Duodenal mucosa (tissue), 2 donors: ENCODE measurements around the gene HNRNPM.

Source experiments
- H3K27ac ChIP-seq: one replicate; pipeline ENCODE4 v1.7.0; 2013; ENCODE audit warnings: low read depth, low read length
- H3K27me3 ChIP-seq, 2 donors: one replicate each; pipeline ENCODE4 v1.7.0; 2013; ENCODE audit warnings: low read length in 2 of 2, control low read depth in 1 of 2; ENCODE audit not compliant: insufficient read depth in 2 of 2, control insufficient read depth in 1 of 2
- H3K36me3 ChIP-seq, 2 donors: one replicate each; pipeline ENCODE4 v1.7.0; 2013; ENCODE audit warnings: low read length in 2 of 2, control low read depth in 1 of 2; ENCODE audit not compliant: insufficient read depth in 2 of 2, control insufficient read depth in 1 of 2
- H3K4me1 ChIP-seq, 2 donors: one replicate each; pipeline ENCODE4 v1.7.0; 2013; ENCODE audit warnings: low read length in 2 of 2, control low read depth in 1 of 2; ENCODE audit not compliant: insufficient read depth in 2 of 2, control insufficient read depth in 1 of 2
- H3K4me3 ChIP-seq, 2 donors: one replicate each; pipeline ENCODE4 v1.7.0; 2013; ENCODE audit warnings: low read length in 2 of 2, low read depth in 1 of 2
- H3K9ac ChIP-seq, 2 donors: one replicate each; pipeline ENCODE4 v1.7.0; 2013; ENCODE audit warnings: low read length in 2 of 2, low read depth in 1 of 2
- H3K9me3 ChIP-seq, 2 donors: one replicate each; pipeline ENCODE4 v1.7.0; 2013; ENCODE audit warnings: low read length in 2 of 2, control low read depth in 1 of 2; ENCODE audit not compliant: control insufficient read depth in 1 of 2

HNRNPM gene

GRCh38 chr19:8483165-8483564 lies 38.4 kb downstream of the HNRNPM start:
- H3K9me3 ChIP-seq, result no peaks in the 10 kb centered on the region
- H3K36me3 ChIP-seq, result peaks cover 49 to 87% of the 10 kb centered on the region in 2 donors
- H3K9ac ChIP-seq, result no peak overlapping the region
- H3K27ac ChIP-seq, result no peak overlapping the region
- no peaks in the 10 kb centered on the region for H3K27me3 ChIP-seq
- no peak overlapping the region for H3K4me3 ChIP-seq
- peaks cover 4 to 16% of the 10 kb centered on the region in 2 donors for H3K4me1 ChIP-seq

GRCh38 chr19:8484331-8484894 lies 39.6 kb downstream of the HNRNPM start:
- no peaks in the 10 kb centered on the region for H3K9me3 ChIP-seq
- H3K27me3 ChIP-seq, result no peaks in the 10 kb centered on the region
- no peak overlapping the region for H3K27ac ChIP-seq
- peaks cover 49 to 86% of the 10 kb centered on the region in 2 donors for H3K36me3 ChIP-seq
- peaks cover 4 to 16% of the 10 kb centered on the region in 2 donors for H3K4me1 ChIP-seq
- no peak overlapping the region for H3K9ac ChIP-seq
- no peak overlapping the region for H3K4me3 ChIP-seq

DNA sequence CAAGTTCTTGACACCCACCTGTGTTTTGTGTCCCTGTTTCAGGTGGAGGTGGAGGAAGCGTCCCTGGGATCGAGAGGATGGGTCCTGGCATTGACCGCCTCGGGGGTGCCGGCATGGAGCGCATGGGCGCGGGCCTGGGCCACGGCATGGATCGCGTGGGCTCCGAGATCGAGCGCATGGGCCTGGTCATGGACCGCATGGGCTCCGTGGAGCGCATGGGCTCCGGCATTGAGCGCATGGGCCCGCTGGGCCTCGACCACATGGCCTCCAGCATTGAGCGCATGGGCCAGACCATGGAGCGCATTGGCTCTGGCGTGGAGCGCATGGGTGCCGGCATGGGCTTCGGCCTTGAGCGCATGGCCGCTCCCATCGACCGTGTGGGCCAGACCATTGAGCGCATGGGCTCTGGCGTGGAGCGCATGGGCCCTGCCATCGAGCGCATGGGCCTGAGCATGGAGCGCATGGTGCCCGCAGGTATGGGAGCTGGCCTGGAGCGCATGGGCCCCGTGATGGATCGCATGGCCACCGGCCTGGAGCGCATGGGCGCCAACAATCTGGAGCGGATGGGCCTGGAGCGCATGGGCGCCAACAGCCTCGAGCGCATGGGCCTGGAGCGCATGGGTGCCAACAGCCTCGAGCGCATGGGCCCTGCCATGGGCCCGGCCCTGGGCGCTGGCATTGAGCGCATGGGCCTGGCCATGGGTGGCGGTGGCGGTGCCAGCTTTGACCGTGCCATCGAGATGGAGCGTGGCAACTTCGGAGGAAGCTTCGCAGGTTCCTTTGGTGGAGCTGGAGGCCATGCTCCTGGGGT lies 41.0 kb downstream of the HNRNPM start:
- Histone ChIP-seq H3K9me3 (no peaks in the 10 kb centered on the region), H3K27ac (no peak overlapping the region), H3K4me1 (peaks cover 4 to 16% of the 10 kb centered on the region in 2 donors), H3K36me3 (peaks cover 43 to 85% of the 10 kb centered on the region in 2 donors), H3K4me3 (no peak overlapping the region), H3K27me3 (no peaks in the 10 kb centered on the region), H3K9ac (no peak overlapping the region)

- H3K27ac ChIP-seq, result no peak overlapping the region
- no peaks in the 10 kb centered on the region for H3K27me3 ChIP-seq
- H3K36me3 ChIP-seq, result peaks cover 37 to 77% of the 10 kb centered on the region in 2 donors
- H3K4me1 ChIP-seq, result peaks cover 4 to 16% of the 10 kb centered on the region in 2 donors
- no peaks in the 10 kb centered on the region for H3K9me3 ChIP-seq
- no peak overlapping the region for H3K4me3 ChIP-seq
- no peak overlapping the region for H3K9ac ChIP-seq
Observed at GRCh38 chr19:8486661-8487136, 41.9 kb downstream of the HNRNPM start.

GRCh38 chr19:8487137-8487851 lies 42.5 kb downstream of the HNRNPM start:
- peaks cover 4 to 16% of the 10 kb centered on the region in 2 donors for H3K4me1 ChIP-seq
- no peaks in the 10 kb centered on the region for H3K27me3 ChIP-seq
- H3K9me3 ChIP-seq, result no peaks in the 10 kb centered on the region
- H3K36me3 ChIP-seq, result peaks cover 36 to 74% of the 10 kb centered on the region in 2 donors
- H3K9ac ChIP-seq, result no peak overlapping the region
- H3K27ac ChIP-seq, result no peak overlapping the region
- no peak overlapping the region for H3K4me3 ChIP-seq

GRCh38 chr19:8488365-8488764 lies 43.6 kb downstream of the HNRNPM start:
- no peak overlapping the region for H3K4me3 ChIP-seq
- H3K4me1 ChIP-seq, result peaks cover 4 to 16% of the 10 kb centered on the region in 2 donors
- H3K27me3 ChIP-seq, result no peaks in the 10 kb centered on the region
- no peak overlapping the region for H3K27ac ChIP-seq
- no peak overlapping the region for H3K9ac ChIP-seq
- H3K36me3 ChIP-seq, result peaks cover 30 to 64% of the 10 kb centered on the region in 2 donors
- no peaks in the 10 kb centered on the region for H3K9me3 ChIP-seq

DNA sequence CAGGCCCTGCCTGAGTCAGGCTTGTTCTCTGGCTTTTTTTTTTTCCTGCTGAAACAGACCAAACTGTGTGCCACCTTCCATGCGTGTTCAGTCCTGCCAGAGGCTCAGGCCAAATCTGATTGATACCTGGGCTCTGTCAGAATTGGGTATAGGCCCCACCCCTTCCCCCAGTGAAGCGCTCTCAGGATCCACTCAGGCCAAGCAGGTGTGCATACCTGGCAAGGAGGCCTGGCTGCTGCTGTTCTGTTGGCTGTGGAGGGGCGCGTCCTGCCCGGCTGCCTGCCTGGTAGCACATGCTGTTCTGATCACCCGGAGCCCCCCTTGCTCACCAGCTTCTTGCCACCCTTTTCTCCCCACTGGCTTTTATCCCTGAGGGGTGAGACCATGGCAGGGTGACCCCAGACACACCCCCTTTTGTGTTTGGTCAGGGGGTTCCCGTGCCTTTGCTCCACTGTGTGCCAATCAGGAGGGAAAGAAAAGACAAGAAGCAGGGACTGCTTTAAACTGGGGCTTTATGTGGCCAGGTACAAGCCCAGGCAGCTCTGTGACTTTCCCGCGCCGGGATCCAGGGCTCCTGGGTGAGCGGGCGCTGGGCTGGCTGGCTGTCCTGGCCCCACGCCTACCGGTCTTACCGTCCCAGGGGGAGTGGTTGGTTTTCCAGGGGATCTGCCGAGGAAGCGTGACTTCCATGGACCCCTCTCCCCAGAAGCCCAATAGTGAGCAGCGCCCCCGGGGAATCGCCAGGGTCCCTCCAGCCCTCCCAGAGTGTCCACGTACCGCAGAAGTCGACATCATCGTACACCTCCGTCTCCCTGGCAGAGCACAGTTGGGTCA lies 45.0 kb downstream of the HNRNPM start:
- no peaks in the 10 kb centered on the region for H3K9me3 ChIP-seq
- no peak overlapping the region for H3K4me3 ChIP-seq
- no peaks in the 10 kb centered on the region for H3K27me3 ChIP-seq
- H3K4me1 ChIP-seq, result peaks cover 4 to 10% of the 10 kb centered on the region in 2 donors
- peaks cover 25 to 50% of the 10 kb centered on the region in 2 donors for H3K36me3 ChIP-seq
- no peak overlapping the region for H3K9ac ChIP-seq
- H3K27ac ChIP-seq, result no peak overlapping the region

DNA sequence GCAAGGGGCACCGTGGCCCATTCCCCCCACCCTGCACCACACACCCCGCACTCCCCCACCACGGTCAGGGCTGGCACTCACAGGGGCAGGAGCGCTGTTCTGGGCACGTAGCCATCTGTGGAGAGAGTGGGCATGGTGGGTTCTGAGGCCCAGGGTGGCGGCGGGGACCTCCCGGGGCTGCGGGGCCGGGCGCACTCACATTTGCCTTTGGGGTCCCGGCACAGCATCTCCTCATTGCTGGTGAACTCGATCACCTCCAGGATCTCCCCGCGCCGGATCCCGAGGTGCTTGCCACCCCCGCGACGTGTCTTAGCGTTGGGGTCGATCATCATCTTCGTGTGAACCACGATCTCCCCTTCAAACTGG lies 45.6 kb downstream of the HNRNPM start:
- Histone ChIP-seq H3K27ac (no peak overlapping the region), H3K36me3 (peaks cover 21 to 44% of the 10 kb centered on the region in 2 donors), H3K4me3 (no peak overlapping the region)

GRCh38 chr19:8490873-8491272 lies 46.1 kb downstream of the HNRNPM start:
- no peak overlapping the region for H3K4me3 ChIP-seq
- peaks cover 6 to 15% of the 10 kb centered on the region in 2 donors for H3K4me1 ChIP-seq
- H3K27me3 ChIP-seq, result no peaks in the 10 kb centered on the region
- no peak overlapping the region for H3K27ac ChIP-seq
- no peaks in the 10 kb centered on the region for H3K9me3 ChIP-seq
- peaks cover 17 to 39% of the 10 kb centered on the region in 2 donors for H3K36me3 ChIP-seq
- no peak overlapping the region for H3K9ac ChIP-seq

More for the DNA sequence above, 45.6 kb downstream of the HNRNPM start:
- Histone ChIP-seq H3K9ac (no peak overlapping the region), H3K9me3 (no peaks in the 10 kb centered on the region), H3K4me1 (peaks cover 4 to 10% of the 10 kb centered on the region in 2 donors), H3K27me3 (no peaks in the 10 kb centered on the region)
